Fibroblast of skin of left quadriceps (primary cell): ENCODE data around the gene MOGAT1.
"Not testable (repeated sequence)": the region's sequence is repeated elsewhere in the genome, so short reads cannot be mapped to it uniquely, and the experiment has no call there.

Source experiments
- DNase-seq, 2 experiments: peaks; one replicate each; pipeline ENCODE4 v3.0.0-alpha.2; 2013; ENCODE audit warnings: low read depth in 2 of 2

Gene MOGAT1

DNA sequence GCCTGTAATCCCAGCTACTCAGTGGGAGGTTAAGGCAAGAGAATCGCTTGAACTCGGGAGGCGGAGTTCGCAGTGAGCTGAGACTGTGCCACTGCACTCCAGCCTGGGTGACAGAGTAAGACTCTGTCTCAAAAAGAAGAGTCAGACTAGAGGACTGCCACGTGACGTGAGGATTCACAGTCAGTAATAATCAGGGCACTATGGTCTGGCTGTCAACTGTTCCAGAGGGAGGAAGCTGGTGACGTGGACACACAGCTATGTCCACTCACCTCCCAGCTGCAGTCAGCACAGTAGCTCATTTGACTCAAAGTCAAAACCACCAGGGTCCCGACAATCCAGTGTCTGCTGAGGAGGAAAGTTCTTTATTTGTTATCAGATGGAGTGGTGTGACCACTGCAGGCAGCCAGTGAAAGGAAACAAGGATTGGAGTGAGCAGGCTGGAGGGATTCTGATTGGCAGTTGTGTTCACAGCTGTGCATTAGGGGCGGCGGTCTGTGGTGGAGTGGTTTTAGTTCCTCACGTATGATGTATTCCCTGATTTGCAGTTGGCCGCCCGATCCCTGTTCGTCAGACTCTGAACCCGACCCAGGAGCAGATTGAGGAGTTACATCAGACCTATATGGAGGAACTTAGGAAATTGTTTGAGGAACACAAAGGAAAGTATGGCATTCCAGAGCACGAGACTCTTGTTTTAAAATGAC is 37.9 kb downstream of the MOGAT1 start:
- DNase-seq: peak; percentile 95 to 96

DNA sequence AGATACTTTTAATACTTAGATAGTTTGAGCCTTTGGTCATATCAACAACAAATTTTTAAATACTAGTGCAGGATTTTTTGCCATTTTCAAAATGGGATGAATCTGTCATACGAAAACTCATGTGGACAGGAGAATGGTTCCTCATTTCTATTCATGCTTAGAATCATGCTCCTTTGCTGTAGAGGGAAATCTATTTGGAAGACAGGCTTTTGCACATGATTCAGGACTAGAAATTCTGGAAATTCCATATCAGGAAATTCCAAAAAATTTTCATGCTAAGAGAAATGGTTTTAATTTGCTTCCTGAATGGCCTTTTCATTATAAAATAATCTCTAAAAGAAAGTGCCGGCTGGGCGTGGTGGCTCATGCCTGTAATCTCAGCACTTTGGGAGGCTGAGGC is 39.3 kb downstream of the MOGAT1 start:
- DNase-seq: no peak

DNA sequence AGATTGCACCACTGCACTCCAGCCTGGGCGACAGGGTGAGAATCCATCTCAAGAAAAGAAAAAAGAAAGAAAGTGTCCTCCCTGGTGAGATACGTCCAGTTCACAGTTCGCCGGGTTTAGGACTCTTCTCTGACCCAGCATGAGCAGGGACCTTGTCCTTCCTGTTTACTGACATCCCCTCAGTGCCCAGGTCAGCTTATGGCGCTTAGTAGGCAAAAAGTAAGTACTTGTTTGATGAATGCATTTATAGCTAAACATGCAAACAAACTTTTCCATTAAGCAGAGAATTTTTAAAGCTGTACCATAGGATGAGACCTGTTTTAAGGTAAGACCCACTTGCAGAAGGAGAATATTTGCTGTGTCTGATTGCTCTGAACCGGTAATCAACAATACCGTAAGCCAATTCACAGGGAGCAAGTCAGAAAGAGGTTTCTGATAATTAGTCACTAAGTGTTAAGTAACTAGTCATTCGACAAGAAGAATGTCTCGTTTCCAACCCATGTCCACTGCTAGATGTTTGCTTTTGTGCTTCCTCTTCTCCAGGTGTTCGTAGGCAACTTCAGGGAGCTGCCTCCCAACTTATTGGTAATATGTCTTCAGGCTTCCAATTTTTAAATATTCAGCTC is 40.0 kb downstream of the MOGAT1 start:
- no peak for DNase-seq

DNA sequence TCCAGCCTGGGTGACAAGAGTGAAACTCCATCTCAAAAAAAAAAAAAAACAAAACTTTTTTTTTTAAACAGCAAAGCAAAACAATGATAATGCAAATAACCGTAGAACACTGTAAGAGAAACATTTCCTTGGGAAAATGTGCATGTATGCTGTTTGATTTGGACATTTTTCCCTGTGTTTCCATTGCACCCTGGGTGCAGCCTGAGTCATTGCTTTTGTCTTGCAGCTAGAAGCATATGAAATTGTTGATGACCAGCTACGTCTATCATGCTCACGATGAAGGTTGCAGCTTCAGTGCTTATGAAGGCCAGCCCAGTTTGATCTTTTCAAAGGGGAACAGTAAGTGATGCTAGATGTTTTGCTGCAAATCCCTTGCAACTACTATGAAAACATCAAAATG is 41.5 kb downstream of the MOGAT1 start:
- no peak for DNase-seq

DNA sequence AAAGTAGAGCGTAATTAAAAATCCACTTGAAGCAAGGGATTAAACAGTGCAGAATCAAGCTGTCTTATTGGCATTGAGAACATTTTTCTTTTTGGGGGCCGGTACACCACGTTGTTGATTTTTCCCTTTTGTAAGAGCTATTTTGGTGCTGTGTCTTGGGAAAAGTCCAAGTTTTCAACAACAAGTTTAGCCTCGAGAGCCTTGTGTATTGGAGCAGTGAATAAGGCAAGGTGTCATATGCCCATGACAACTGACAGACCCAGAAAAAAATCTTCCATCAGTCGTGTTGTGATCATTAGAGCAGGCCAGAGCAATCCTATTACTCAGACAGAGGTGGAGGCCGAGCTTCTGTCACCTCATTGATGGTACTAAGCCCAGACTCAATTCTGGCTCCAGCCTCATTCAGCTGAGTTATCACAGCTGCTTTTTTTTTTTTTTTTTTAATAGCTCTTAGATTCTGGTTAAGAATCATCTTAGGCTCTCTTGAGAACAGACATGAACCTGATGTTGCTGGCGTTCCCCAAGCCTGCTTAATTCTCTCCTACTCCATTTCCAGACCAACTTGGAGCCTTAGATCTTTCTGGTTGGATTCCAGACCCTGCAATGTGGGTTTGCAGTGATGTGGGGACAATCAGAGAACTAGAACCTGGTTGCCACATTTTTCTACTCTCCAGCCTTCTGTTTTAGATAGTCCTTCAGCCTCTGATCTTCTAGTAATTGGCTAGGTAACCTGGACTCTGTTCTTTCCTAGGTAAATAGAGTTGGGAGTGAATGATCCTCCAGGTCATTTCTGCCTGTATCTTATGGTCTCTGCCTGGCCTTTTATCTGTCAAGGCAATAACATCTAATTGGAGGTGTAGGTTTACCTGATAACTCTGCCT is 43.1 kb downstream of the MOGAT1 start:
- no peak for DNase-seq

DNA sequence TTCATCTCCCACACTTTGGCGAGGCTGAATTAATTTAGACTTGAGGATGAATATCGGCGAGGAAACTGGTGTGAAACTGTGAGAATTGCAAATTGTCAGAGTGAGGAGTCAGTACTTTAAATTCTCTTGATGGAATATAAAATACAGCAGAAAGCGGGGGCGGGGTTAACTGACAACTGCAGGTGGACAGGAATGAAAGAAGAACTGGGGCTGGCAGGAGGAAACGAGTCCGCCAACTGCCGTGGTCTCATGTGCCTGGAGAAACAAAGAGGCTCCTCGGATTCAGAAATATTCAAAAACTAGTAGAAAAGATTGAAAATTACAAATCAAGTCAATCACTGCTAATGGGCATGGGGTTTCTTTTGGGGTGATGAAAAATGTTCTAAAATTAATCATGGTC is 44.3 kb downstream of the MOGAT1 start:
- DNase-seq: no peak

DNA sequence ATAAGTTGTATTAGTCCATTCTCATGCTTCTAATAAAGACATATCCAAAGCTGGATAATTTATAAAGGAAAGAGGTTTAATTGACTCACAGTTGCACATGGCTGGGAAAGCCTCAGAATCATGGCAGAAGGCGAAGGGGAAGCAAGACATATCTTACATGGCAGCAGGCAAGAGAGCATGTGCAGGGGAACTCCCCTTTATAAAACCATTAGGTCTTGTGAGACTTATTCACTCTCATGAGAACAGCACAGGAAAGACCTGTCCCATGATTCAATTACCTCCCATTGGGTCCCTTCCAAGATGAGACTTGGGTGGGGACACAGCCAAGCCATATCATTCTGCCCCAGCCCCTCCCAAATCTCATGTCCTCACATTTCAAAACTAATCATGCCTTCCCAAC is 48.3 kb downstream of the MOGAT1 start:
- not testable (repeated sequence) for DNase-seq

DNA sequence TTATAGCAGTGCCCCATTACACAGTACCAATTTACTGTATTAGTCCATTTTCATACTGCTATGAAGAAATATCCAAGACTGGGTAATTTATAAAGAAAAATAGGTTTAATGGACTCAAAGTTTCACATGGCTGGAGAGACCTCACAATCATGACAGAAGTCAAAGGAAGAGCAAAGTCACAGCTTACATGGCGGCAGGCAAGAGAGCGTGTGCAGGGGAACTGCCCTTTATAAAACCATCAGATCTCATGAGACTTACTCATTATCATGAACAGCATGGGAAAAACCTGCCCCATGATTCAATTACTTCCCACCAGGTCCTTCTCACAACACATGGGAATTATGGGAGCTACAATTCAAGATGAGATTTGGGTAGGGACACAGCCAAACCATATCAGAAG is 50.1 kb downstream of the MOGAT1 start:
- DNase-seq: not testable (repeated sequence)

DNA sequence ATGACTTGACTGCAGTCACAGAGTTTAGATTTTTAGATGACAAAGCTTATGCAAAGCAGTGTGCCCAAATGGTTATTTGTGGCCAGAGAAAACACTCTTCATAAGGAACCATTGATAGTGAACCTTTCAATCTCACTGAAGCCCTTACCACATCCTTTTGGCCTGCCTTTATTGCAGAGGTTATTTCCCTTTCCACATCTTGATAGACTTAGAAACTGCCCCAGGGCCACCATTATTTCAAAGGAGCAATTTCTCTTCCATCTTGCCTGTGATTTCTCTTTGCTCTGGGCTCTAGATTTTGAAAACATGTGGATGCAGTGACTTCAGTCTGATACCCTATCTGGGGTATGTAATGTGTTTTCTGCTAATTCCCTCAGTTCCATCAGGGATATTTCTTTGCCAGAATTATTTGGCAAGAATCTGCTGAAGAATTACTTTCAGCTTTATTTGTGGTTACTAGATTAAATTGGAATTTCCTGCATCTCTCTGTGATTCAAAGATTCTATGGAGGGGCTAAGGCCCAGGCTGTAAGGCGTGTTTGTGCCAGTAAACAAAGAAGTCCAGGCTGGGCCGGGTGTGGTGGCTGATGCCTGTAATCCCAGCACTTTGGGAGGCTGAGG is 51.0 kb downstream of the MOGAT1 start:
- DNase-seq: peak; percentile 83 to 84

DNA sequence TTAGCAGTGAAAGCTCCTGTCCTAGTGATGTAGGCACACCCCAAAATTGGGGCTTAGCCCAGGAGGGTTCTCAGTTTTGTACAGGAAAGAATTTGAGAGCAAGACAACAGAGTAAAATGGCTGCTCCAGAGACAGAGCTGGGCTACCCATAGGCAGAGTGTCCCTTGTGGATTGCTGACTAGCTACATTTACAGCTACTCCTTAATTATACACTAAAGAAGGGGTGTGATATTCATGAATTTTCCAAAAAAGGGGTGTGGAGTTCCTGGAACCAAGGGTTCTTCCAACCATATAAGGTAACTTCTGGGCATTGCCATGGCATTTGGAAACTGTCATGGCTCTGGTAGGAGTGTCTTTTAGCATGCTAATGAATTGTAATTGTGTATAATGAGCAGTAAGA is 52.8 kb downstream of the MOGAT1 start:
- no peak for DNase-seq

DNA sequence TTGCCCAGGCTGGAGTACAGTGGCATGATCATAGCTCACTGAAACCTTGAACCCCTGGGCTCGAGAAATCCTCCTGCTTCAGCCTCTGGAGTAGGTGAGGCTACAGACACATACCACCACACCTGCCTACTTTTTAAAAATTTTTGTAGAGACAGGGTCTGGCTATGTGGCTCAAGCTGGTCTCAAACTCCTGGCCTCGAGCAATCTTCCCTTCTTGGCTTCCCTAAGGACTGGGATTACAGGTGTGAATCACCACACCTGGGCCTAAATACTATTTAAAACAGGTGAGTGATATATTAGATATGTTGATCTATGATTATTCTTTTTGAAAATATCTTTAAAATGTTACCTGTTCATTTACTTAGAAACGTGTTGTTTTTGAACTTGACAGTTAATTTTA is 57.2 kb downstream of the MOGAT1 start:
- no peak for DNase-seq

DNA sequence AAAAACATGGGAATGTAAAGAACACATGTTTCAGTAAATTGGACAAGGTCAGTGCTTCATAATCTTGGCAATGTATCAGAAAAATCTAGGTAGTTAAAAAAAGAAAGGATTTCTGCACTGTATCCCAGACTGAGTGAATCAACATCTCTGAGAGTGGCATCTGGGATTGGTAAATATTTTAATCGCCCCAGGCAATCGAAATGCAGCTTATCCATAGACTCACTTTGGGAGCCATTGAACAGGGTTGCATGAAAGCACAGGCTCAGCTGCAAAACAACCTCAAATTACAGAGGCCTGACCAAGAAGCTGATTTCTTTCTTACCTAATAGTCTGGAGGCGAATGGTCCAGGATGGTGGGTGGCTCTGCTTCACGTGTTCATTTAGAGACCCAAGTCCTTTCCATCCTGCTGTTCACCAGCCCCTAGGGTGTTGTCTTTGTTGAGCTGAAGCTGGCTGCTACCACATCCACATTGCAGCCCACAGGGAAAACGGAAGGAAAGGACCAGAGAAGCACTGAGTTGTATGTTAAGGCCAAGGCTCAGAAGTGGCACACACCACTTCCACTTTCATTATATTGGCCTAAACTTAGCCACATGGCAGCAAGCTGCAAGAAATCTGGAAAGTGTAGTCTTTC is 59.0 kb downstream of the MOGAT1 start:
- no peak for DNase-seq

DNA sequence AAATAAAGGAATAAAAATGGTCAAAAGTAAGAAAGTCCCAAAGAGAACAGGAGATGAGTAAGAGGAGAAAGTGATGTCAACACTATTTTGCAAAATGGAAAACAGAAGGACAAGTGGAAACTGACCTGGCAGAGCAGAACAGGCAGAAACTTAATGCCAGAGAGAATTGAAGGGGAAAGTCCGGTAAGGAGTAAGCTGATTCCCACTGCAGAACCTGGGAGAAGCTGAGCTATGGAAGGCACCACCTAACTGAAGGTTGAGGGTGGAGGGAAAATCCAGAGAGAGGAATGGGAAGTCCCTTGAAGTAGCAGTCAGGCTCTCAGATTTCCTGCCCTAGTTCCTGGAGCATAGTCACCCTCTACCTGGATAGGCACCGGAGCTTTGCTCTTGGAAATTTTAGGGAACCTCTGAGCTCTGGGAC is 59.8 kb downstream of the MOGAT1 start:
- no peak for DNase-seq

DNA sequence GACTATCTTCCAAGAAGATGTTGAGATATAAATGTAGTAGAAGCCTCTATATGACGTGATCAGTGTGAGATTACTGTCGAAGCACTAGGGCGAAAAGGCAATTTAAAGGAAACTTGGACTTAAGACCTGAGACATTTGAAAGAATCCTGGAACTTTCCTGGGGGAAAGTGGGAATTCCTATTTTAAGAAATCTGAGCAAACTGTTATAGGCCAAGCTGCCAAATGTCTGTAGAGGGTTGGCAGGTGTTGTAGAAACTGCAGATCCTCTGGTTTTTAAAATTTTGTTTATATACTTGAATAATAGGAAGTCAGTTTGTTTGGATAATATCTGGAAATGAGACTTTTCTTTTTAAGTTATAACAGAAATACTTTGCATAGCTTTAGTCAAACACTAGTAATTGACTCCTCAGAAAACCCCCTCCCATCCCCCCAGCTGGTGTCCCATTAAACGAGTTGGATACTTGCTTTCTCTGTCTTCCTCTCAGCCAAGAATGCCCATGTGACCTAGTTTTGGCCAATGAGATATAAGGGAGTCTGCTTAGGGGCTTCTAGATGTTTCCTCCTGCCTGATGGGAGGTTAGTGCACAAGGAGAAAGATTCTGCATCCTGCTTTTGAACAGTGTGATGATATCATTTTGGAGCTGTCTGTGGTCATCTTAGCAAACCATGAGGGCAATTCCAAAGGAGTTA is 61.2 kb downstream of the MOGAT1 start:
- DNase-seq: no peak

DNA sequence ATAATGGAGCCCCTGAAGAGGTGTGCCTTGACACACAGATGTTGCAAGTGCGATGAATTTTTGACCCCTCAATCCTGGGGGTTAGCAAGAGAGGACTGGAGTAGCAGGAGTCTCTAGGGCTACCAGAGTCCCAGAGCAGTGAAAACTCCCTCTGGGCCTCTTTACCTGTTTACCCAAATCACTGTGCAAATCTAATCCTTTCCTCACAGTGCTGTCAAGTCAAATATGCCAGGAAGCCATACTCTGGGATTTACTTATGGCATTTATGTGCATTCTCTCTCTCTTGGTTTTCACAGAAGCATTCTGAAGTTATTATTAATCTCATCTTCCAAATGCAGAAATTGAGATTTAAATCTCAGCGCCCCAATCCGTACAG is 62.0 kb downstream of the MOGAT1 start:
- no peak for DNase-seq

DNA sequence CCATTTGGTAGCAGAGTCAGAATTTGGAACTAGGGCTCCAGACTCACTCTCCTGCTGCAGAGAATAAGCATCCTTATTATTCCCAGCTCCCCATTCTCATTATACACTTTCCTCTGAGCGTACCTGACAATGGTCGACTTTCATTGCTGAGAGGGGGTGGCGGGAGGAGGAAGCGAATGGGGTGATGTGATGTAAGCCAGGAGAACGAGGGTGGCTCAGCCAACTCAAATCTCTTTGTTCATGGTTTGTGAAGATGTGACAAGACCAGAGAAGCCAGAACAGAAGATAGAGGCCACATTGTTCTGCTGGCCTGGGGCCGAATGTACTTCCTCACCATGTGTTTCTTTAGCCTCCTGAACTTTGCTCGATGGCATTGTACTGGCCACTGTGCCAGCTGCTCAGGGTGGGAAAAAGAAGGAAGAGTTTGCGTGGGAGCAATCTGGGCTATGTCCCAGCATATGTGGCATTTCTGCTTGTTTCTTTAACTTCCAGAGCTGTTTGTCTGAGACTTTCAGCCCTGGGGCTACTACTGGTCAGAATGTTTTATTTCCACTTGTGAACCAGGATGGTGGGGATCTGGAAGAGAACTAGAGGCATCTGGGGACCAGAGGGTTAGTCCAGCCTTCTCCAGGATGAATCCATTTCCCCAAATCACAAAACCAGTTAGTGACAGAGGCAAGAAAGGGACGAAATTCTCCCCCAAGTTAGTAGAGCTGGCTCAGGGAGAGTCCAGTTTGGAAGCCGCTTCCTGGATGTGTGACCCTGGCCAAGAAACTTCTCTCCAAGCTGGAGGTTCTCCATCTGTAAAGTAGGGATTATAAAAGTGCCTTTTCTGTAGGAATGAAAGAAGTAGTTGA is 62.6 kb downstream of the MOGAT1 start:
- DNase-seq: no peak

DNA sequence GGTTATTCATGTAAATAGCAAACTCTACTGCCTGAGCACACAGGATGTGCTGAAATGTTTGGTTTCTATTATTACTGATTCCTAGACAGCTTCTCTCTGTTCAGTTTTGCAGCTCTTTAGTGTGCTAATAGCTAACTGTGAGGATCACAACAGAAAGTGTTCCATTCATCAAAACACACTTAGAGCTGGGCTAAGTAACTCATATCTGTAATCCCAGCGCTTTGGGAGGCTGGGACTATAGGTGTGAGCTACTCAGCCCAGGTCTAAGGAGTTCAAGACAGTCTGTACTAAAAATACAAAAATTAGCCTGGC is 63.2 kb downstream of the MOGAT1 start:
- DNase-seq: no peak

DNA sequence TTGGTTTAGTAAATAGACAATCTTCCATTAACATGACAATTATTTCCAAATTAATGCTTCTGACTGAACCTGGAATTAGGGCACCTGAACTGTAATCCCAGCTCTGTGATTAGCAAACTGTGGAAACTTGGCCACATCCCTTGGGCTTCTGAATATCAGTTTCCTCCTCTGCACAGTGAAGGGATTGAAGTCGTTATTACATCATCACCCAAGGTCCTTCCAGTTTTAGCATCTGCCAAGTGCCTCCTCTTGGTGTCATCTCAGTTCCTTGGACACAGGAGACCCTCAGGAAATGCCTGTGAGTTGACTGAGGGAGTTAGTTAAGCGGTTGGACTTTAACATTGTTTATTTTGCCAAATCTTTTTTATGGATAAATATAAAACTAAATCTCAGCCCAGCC is 64.8 kb downstream of the MOGAT1 start:
- DNase-seq: no peak

DNA sequence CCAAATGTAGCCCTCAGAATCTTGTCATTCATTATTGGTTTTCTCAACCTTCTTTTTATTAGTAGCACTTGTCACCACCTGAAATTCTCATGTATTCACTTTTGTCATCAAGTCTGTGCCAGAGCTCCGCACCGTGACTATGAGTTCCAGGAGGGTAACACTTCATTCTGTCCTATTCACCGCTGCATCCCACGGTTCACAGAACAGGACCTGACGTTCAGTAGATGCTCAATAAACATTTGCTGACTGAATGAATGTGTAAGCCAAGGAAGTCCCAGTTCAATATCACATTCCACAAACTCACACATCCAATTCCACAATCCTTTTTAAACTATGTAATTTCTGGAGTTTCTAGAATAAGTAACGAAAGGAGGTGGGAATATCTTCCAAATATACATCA is 65.5 kb downstream of the MOGAT1 start:
- no peak for DNase-seq

DNA sequence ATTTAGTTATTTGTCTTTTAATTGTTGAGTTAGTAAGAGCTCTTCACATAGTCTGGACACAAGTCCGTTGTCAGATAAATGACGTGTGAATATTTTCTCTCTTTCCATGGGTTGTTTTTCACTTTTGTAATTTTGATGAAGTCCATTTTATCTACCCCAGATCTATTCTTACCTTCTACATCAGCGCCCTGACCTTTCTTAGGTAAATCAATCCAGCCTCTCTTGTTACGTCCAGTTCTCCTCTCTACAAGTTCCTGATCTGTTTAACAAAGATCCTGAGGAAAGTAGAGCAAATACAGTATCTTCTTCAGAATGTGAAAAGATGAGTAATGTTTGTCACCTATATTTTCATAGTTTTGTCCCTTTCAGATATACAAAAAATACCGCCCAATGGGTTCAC is 66.9 kb downstream of the MOGAT1 start:
- no peak for DNase-seq

DNA sequence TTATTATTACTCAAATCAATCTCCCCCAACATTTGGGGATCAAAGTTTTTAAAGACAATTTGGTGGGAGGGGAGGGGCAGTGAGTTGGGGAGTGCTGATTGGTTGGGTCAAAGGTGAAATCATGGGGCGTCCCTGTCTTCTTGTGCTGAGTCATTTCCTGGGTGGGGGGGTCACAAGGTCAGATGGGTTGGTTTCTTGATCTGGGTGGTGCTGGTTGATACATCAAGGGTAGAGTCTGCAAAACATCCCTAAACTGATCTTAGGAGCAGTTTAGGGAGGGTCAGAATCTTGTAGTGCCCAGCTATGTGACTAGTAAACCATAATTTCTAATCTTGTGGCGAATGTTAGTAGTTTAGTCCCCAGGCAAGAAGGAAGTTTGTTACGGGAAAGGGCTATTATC is 67.4 kb downstream of the MOGAT1 start:
- DNase-seq: no peak
